GM12864 (cell line): Measurements from ENCODE around the gene TSPYL4.

Experiments used
- DNase-seq: peaks from one replicate; pipeline ENCODE4 v3.0.0-alpha.2; 2011; ENCODE audit warnings: low read depth
- H3K4me3 ChIP-seq: 2 replicates; pipeline ENCODE4 v1.5.1; 2011; ENCODE audit warnings: mild to moderate bottlenecking, low read depth, low read length, control low read depth
- CTCF ChIP-seq: IDR thresholded peaks from 2 replicates; pipeline ENCODE4 v1.5.1; 2011; ENCODE audit warnings: low read depth, mild to moderate bottlenecking, moderate library complexity, low read length, control low read depth, inconsistent platforms; ENCODE audit errors: missing control alignments

TSPYL4 gene

GRCh38 chr6:116206231-116206903 is 47.5 kb downstream of the TSPYL4 start:
- no peak for TF ChIP-seq CTCF
- DNase-seq, result no peak
- H3K4me3 ChIP-seq, result no peak overlapping the region

DNA sequence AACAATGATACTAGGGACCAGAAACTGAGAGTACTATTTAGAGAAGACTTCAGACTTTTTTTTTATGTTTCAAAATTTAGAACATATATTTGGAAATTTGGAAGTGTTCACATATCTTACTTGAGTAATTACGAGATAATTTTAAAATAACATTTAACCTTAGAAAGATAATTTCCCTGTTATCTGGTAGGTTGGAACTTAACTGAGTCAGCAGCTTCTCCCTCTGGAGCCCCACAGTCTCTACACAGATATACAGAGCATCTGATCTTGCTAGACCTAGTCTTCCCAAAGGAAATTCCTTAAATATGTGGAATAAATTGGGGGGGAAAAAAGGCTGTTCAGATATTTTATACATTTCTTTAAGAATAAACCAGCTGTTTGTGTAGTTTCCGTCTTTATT is 48.6 kb downstream of the TSPYL4 start:
- no peak for TF ChIP-seq CTCF
- DNase-seq, result no peak
- H3K4me3 ChIP-seq, result no peak overlapping the region

DNA sequence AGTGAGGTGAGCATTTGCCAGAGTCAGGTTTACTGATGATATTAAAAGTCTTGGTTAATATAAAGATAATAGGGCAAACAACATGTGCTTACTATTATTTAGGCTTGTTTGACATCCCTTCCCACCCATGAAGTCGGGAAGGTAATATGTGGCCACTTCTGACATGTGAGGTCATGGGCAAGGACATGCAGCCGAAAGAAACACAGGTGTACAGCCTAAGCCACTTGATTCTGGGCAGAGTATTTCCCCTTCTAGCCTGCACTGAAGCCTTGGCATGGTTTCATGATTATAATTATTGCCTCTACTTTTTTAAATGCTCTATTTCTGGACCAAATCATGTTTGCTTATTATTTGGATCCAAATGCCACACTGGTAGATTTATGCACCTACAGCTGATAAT is 52.3 kb downstream of the TSPYL4 start:
- TF ChIP-seq CTCF, result no peak
- no peak for DNase-seq
- H3K4me3 ChIP-seq, result no peak overlapping the region

DNA sequence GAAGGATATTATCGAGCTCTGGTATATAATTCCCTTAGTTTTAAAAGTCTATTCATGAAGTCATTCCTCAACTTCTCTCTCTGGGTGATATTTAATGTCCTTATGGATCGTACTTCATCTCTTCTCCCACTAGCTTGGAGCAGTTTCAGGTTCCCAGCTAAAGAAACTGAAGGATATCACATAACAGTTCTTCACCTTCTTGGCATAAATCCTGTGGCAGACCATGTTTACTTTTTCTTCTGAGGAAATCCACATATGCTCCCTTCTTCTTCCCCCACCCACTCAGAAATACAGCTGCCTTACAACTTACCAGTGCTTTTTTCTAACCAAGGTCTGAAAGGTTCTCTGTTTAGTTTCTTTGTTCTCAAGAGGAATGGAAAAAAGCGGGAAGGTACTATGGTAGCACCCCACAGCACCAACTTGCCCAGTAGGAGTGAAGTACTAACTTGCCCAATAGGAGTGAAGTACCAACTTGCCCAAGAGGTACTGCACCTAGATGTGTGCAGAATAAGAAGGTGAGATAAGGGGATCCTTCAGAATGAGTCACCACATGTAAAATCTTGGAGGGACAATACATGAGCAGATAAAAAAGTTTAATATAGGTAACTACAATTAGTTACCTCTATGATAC is 53.1 kb downstream of the TSPYL4 start:
- H3K4me3 ChIP-seq, result no peak overlapping the region
- TF ChIP-seq CTCF, result no peak
- DNase-seq, result no peak
